ENCODE results near the gene COL27A1.

Gene COL27A1

DNA sequence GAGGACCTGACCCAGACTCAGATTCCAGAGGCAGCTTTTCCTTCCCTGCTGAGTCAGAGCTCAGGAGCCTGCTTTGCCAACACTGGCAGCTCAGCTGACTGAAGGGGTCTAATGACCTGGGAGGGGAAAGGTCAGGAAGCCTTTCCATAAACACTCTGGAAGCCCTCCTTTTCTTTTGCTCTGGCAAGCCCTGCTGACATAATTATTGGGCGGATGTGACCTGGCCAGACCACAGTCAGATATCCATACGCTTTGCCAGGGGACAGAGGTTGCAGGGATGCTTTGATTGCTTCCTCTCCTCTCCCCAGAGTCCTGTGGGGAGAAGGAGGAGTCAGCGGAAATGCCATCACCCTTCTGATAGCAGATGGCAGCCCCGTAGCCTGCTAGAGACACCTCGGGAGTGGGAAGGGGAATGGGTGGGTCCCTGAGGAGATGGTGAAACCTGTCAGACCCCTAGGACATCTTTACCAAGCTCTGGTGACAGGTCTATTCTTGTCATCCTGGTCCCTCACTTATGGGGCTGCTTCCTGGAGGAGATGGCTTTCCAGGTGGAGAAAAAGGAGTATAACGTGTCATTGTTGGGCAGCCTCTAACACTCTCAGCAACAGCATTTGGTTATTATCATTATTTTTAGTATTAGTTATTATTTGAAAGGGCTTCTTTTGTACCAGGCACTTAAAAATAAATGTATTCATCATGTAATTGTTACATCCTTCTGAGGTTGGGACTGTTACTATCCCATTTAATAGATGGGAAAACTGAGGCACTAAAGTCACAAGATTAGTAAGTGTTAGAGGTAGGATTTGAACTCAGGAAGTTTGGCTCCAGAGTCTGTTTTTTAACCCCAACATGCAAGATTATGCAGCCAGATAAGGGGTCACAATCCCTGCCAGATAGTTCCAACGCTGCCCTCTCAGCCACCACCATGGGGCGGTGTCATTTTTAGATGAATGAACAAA lies 11.6 kb downstream of the COL27A1 start:
- Histone ChIP-seq H3K36me3 (ENCODE audit: control insufficient read depth in 5 of 5, insufficient read depth in 5 of 5, low read length in 5 of 5) (no peaks in the 10 kb centered on the region), H3K27ac (ENCODE audit: low read depth, low read length) (no peak overlapping the region), H3K4me3 (ENCODE audit: low read depth in 1 of 5, low read length in 5 of 5) (no peak overlapping the region), H3K4me1 (ENCODE audit: control insufficient read depth in 5 of 5, insufficient read depth in 5 of 5, low read length in 5 of 5) (peaks cover 0 to 27% (median 11%) of the 10 kb centered on the region in 5 donors), H3K9ac (ENCODE audit: low read length in 5 of 5) (no peak overlapping the region), H3K27me3 (ENCODE audit: control insufficient read depth in 5 of 5, insufficient read depth in 4 of 5, low read length in 5 of 5) (no peaks in the 10 kb centered on the region), H3K9me3 (ENCODE audit: control insufficient read depth in 5 of 5, low read length in 5 of 5) (no peaks in the 10 kb centered on the region)

DNA sequence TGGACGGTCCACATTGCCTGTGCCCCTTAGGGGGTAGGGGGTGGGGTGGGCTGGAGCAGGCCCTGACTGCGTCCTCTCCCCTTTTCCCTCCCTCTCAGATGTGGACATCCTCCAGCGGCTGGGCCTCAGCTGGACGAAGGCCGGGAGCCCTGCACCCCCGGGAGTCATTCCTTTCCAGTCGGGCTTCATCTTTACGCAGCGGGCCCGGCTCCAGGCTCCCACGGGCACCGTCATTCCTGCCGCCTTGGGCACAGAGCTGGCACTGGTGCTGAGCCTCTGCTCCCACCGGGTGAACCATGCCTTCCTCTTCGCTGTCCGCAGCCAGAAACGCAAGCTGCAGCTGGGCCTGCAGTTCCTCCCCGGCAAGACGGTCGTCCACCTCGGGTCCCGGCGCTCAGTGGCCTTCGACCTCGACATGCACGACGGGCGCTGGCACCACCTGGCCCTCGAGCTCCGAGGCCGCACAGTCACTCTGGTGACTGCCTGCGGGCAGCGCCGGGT lies 12.3 kb downstream of the COL27A1 start:
- peaks cover 0 to 23% (median 11%) of the 10 kb centered on the region in 5 donors for H3K4me1 ChIP-seq (ENCODE audit: control insufficient read depth in 5 of 5, insufficient read depth in 5 of 5, low read length in 5 of 5)

DNA sequence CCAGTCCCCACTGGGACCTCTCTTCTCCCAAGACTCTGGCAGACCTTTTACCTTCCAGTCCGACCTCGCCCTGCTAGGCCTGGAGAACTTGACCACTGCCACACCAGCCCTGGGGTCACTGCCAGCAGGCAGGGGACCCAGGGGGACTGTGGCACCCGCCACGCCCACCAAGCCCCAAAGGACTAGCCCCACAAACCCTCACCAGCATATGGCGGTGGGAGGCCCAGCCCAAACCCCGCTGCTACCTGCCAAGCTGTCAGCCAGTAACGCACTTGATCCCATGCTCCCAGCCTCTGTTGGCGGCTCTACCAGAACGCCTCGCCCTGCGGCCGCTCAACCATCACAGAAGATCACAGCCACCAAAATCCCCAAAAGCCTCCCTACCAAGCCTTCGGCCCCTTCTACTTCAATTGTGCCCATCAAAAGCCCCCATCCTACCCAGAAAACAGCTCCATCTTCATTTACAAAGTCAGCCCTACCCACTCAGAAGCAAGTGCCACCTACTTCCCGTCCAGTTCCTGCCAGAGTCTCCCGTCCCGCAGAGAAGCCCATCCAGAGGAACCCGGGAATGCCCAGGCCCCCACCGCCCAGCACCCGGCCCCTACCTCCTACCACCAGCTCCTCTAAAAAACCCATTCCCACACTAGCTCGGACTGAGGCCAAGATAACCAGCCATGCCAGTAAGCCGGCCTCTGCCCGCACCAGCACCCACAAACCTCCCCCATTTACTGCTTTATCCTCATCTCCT lies 13.1 kb downstream of the COL27A1 start:
- peaks cover 2 to 22% (median 12%) of the 10 kb centered on the region in 5 donors for H3K4me1 ChIP-seq (ENCODE audit: control insufficient read depth in 5 of 5, insufficient read depth in 5 of 5, low read length in 5 of 5)
- no peak overlapping the region for H3K4me3 ChIP-seq (ENCODE audit: low read depth in 1 of 5, low read length in 5 of 5)
- no peaks in the 10 kb centered on the region for H3K36me3 ChIP-seq (ENCODE audit: control insufficient read depth in 5 of 5, insufficient read depth in 5 of 5, low read length in 5 of 5)
- no peaks in the 10 kb centered on the region for H3K9me3 ChIP-seq (ENCODE audit: control insufficient read depth in 5 of 5, low read length in 5 of 5)
- H3K27me3 ChIP-seq (ENCODE audit: control insufficient read depth in 5 of 5, insufficient read depth in 4 of 5, low read length in 5 of 5) = no peaks in the 10 kb centered on the region
- H3K9ac ChIP-seq (ENCODE audit: low read length in 5 of 5) = no peak overlapping the region
- no peak overlapping the region for H3K27ac ChIP-seq (ENCODE audit: low read depth, low read length)

More for the DNA sequence above, 12.3 kb downstream of the COL27A1 start:
- Histone ChIP-seq H3K27me3 (ENCODE audit: control insufficient read depth in 5 of 5, insufficient read depth in 4 of 5, low read length in 5 of 5) (no peaks in the 10 kb centered on the region), H3K27ac (ENCODE audit: low read depth, low read length) (no peak overlapping the region), H3K4me3 (ENCODE audit: low read depth in 1 of 5, low read length in 5 of 5) (no peak overlapping the region), H3K9me3 (ENCODE audit: control insufficient read depth in 5 of 5, low read length in 5 of 5) (no peaks in the 10 kb centered on the region), H3K9ac (ENCODE audit: low read length in 5 of 5) (no peak overlapping the region), H3K36me3 (ENCODE audit: control insufficient read depth in 5 of 5, insufficient read depth in 5 of 5, low read length in 5 of 5) (no peaks in the 10 kb centered on the region)

DNA sequence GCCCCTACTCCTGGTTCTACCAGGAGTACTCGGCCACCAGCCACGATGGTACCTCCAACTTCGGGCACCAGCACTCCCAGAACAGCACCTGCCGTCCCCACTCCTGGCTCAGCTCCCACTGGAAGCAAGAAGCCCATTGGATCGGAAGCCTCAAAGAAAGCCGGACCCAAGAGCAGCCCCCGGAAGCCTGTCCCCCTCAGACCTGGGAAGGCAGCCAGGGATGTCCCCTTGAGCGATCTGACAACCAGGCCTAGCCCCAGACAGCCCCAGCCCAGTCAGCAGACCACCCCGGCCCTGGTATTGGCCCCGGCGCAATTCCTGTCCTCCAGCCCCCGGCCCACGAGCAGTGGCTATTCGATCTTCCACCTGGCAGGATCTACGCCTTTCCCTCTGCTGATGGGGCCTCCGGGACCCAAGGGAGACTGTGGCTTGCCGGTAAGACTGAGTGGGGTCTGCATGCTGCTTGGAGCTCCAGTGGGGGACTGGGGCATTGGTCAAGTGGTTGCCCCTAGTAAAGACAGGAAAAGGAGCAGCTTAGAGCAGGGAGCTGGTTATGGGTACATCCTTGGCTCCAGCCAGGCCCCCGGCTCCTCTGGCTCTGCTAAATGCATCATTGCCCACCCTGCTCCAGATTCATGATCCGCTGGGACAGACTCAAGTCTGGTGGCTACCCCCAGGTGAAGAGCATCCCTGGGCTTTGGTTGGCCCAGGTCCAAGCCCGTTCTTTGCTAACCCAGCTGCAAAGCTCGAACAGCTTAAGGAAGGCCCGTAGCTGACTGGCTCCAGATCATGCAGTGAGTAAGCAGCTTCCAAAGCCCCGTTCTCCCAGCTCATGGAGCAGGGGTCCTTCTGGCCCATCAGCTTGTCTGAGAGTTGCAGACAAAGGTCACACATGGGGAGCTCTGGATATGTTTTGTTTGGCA lies 14.0 kb downstream of the COL27A1 start:
- no peak overlapping the region for H3K4me3 ChIP-seq (ENCODE audit: low read depth in 1 of 5, low read length in 5 of 5)
- no peak overlapping the region for H3K9ac ChIP-seq (ENCODE audit: low read length in 5 of 5)
- H3K4me1 ChIP-seq (ENCODE audit: control insufficient read depth in 5 of 5, insufficient read depth in 5 of 5, low read length in 5 of 5) = peaks cover 2 to 14% (median 9%) of the 10 kb centered on the region in 5 donors
- H3K36me3 ChIP-seq (ENCODE audit: control insufficient read depth in 5 of 5, insufficient read depth in 5 of 5, low read length in 5 of 5) = no peaks in the 10 kb centered on the region
- H3K9me3 ChIP-seq (ENCODE audit: control insufficient read depth in 5 of 5, low read length in 5 of 5) = no peaks in the 10 kb centered on the region
- no peak overlapping the region for H3K27ac ChIP-seq (ENCODE audit: low read depth, low read length)
- no peaks in the 10 kb centered on the region for H3K27me3 ChIP-seq (ENCODE audit: control insufficient read depth in 5 of 5, insufficient read depth in 4 of 5, low read length in 5 of 5)

DNA sequence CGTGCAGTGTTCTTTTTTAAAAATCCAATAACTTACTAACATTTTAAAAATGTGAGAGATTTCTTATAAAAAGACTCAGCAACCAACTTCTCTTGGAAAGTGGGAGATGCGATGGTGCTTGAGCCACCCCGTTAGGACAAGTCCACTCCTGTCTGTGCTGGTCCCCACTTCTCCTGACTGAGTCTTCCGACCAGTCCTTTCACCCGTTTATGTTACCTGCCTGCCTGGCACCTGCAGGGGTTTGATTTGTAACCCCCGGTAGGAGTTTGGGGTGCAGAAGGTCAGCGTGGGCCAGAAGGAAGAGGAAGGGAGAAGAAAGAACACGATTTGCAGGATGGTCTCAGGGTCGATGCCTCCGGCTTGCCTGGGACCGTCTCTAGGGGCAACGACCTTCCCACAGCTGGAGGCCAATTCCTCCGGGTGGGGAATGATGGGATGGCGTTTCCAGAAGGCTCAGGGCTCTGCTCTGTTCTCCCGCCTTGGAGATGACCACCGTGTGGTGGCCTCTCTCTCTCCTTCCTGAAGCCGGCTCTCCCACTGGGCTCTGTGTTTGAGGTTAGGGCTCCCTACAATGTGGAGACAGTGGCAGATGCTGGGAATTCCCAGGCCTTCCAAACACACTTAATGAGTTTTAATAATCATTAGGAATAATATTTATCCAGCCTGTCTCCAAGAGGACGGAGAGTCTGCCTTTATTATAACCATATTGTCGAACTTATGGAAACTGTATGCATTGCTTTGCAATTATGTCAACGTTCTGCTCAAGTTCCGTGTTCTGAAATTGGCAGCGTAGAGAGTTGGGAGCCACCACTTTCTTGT lies 14.8 kb downstream of the COL27A1 start:
- Histone ChIP-seq H3K9ac (ENCODE audit: low read length in 5 of 5) (no peak overlapping the region), H3K27ac (ENCODE audit: low read depth, low read length) (no peak overlapping the region), H3K9me3 (ENCODE audit: control insufficient read depth in 5 of 5, low read length in 5 of 5) (no peaks in the 10 kb centered on the region), H3K27me3 (ENCODE audit: control insufficient read depth in 5 of 5, insufficient read depth in 4 of 5, low read length in 5 of 5) (no peaks in the 10 kb centered on the region), H3K4me3 (ENCODE audit: low read depth in 1 of 5, low read length in 5 of 5) (no peak overlapping the region), H3K4me1 (ENCODE audit: control insufficient read depth in 5 of 5, insufficient read depth in 5 of 5, low read length in 5 of 5) (peaks cover 2 to 22% (median 12%) of the 10 kb centered on the region in 5 donors), H3K36me3 (ENCODE audit: control insufficient read depth in 5 of 5, insufficient read depth in 5 of 5, low read length in 5 of 5) (no peaks in the 10 kb centered on the region)

DNA sequence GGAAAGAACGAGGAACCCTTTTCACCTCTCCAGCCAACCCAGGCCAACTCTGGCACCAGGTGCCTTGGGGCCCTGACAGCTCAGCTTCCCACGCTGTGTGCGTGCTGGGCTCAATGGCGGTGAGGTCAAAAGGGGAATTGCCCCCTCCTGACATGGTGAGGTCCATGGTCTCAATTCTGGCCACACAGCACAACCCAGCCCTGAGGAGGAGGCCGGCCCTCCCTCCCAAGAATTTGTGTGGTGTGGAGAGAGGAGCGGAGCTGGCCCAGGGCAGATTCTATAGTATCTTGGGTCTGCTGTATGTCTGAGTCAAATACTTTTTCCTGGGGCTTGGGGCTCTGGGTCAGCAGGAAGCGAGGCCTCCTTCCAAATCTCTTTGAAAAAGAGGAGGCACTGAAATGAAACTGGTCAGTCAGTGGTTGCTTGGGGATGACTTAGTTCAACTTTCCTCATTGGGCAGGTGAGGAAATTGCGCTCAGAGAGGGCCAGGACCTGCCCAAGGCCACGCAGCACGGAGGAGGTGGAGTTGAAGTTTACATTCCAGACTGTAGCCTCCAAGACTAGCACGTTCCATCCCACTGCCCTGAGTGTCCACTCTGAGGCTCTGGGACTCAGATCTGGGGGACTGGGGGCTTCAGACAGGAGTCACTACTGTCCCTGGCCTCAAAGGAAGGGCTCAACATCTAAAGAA lies 15.6 kb downstream of the COL27A1 start:
- Histone ChIP-seq H3K36me3 (ENCODE audit: control insufficient read depth in 5 of 5, insufficient read depth in 5 of 5, low read length in 5 of 5) (no peaks in the 10 kb centered on the region), H3K4me3 (ENCODE audit: low read depth in 1 of 5, low read length in 5 of 5) (no peak overlapping the region), H3K9ac (ENCODE audit: low read length in 5 of 5) (no peak overlapping the region), H3K27ac (ENCODE audit: low read depth, low read length) (no peak overlapping the region), H3K4me1 (ENCODE audit: control insufficient read depth in 5 of 5, insufficient read depth in 5 of 5, low read length in 5 of 5) (peaks cover 2 to 27% (median 15%) of the 10 kb centered on the region in 5 donors), H3K27me3 (ENCODE audit: control insufficient read depth in 5 of 5, insufficient read depth in 4 of 5, low read length in 5 of 5) (no peaks in the 10 kb centered on the region), H3K9me3 (ENCODE audit: control insufficient read depth in 5 of 5, low read length in 5 of 5) (no peaks in the 10 kb centered on the region)

DNA sequence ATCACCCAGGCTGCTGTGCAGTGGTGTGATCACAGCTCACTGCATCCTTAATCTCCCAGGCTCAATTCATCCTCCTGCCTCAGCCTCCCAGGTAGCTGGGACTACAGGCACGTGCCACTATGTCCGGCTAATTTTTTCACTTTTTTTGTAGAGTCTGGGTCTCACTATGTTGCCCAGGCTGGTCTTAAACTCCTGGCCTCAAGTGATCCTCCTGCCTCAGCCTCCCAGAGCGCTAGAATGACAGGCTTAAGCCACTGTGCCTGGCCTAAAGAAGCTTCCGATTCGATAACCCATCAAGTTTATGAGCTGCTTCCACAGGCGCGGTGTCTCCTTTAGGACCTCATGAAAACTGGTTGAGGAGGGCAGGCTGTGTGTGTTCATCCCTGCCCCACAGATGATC lies 16.2 kb downstream of the COL27A1 start:
- Histone ChIP-seq H3K4me3 (ENCODE audit: low read depth in 1 of 5, low read length in 5 of 5) (no peak overlapping the region), H3K9me3 (ENCODE audit: control insufficient read depth in 5 of 5, low read length in 5 of 5) (no peaks in the 10 kb centered on the region), H3K36me3 (ENCODE audit: control insufficient read depth in 5 of 5, insufficient read depth in 5 of 5, low read length in 5 of 5) (no peaks in the 10 kb centered on the region), H3K9ac (ENCODE audit: low read length in 5 of 5) (no peak overlapping the region), H3K27ac (ENCODE audit: low read depth, low read length) (no peak overlapping the region), H3K27me3 (ENCODE audit: control insufficient read depth in 5 of 5, insufficient read depth in 4 of 5, low read length in 5 of 5) (no peaks in the 10 kb centered on the region), H3K4me1 (ENCODE audit: control insufficient read depth in 5 of 5, insufficient read depth in 5 of 5, low read length in 5 of 5) (peaks cover 2 to 27% (median 15%) of the 10 kb centered on the region in 5 donors)

DNA sequence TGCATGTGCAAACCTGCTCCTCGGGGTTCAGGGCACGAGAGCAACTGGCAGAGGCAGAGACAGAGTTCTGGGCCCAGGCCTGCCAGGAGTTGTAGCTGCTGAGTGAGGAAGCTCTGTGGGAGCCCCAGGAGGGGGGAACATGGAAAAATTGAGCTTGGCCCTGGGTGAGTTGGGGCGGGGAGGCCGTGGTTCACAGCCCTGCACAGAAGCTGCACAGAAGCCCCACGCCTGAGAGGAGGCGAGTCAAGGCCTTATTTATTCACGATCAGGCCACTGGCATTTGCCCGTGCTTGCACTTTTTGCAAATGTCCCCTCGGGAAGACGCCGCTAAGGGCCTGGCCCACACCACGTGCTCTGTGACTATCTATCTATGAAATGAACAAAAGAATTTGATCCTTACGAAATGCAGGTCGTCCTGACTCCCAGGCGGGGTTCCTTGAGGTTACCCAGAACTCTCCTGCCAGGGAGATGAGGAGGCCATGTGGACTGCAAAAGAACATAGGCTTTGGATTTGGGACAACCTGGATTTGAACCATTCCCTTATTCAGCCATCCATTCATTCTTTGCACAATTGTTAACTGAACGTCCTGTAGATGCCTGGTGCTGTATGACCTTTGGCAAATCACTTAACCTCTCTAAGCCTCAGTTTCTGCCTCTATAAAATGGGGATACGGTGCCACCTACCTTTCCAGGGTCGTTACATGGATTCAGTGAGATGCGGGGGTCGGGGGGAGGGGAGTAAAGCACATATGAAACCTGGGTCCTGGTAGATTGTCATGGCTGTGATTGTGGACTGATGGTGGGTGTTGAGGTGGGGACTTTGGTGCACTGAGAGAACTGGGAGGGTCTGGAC lies 17.9 kb downstream of the COL27A1 start:
- Histone ChIP-seq H3K9me3 (ENCODE audit: control insufficient read depth in 5 of 5, low read length in 5 of 5) (no peaks in the 10 kb centered on the region), H3K36me3 (ENCODE audit: control insufficient read depth in 5 of 5, insufficient read depth in 5 of 5, low read length in 5 of 5) (no peaks in the 10 kb centered on the region), H3K4me3 (ENCODE audit: low read depth in 1 of 5, low read length in 5 of 5) (no peak overlapping the region), H3K4me1 (ENCODE audit: control insufficient read depth in 5 of 5, insufficient read depth in 5 of 5, low read length in 5 of 5) (peaks cover 10 to 39% (median 22%) of the 10 kb centered on the region in 5 donors), H3K9ac (ENCODE audit: low read length in 5 of 5) (no peak overlapping the region), H3K27ac (ENCODE audit: low read depth, low read length) (no peak overlapping the region), H3K27me3 (ENCODE audit: control insufficient read depth in 5 of 5, insufficient read depth in 4 of 5, low read length in 5 of 5) (no peaks in the 10 kb centered on the region)
